ENCODE results near the gene ARSG. TPM values are rescaled to one million over a fixed set of nuclear protein-coding genes. Genes with fewer than 3 reads are reported as not detected.

ARSG gene
- total and polyA plus RNA-seq, 10 of the 15 experiments (the other 5 are each of a cell fraction or from before 2014, with no cell fraction given), result 2.9 to 13.5 (median 7.6) TPM

GRCh38 chr17:68382582-68383085 is 91.3 kb downstream of the ARSG start:
- FAIRE-seq (no peak), DNase-seq (ENCODE audit: low read depth, low spot score) (no peak), ATAC-seq (no peak)
- no peak overlapping the region for H3K9ac ChIP-seq (ENCODE audit: control insufficient read depth, insufficient read depth, low read length)
- CTCF ChIA-PET, result interaction anchor here (1.1 kb wide), 1 partner anchor 16 kb away, joined by 3 read pairs; no protein-coding TSS in a partner anchor
- no peaks in the 10 kb centered on the region for H3K36me3 ChIP-seq (ENCODE audit: control insufficient read depth in 2 of 2, insufficient read depth in 2 of 2, low read length in 1 of 2)
- no peaks in the 10 kb centered on the region for H3K9me3 ChIP-seq (replicated peaks; ENCODE audit: control insufficient read depth, insufficient read depth, low read length)
- H3K27me3 ChIP-seq (replicated peaks in 1 of 2; ENCODE audit: control insufficient read depth in 2 of 2, insufficient read depth in 2 of 2, low read length in 1 of 2), result no peaks in the 10 kb centered on the region; a peak in 1 of 4 replicates
- intact Hi-C loops (cut with micrococcal nuclease; ENCODE audit: unreplicated experiment) (no loop called here), in situ Hi-C loops (cut with MboI) (no loop called here)
- H3K79me2 ChIP-seq (ENCODE audit: control insufficient read depth, insufficient read depth, low read length), result no peaks in the 10 kb centered on the region
- POLR2A ChIA-PET, result no interaction called here
- 73% methylated on average over 3 of the region's 3 CpGs for WGBS (ENCODE audit: insufficient coverage, insufficient replicate concordance, low lambda C conversion rate, missing lambda C conversion rate)
- no peak overlapping the region for H3K27ac ChIP-seq (ENCODE audit: control insufficient read depth, insufficient read depth)
- no peak overlapping the region for H2AFZ ChIP-seq (ENCODE audit: control insufficient read depth, low read depth, low read length)
- BruUV-seq (replicated peaks), result no TSS peak
- no peaks in the 10 kb centered on the region for H3K4me1 ChIP-seq (ENCODE audit: control insufficient read depth, insufficient read depth, low read length)
- RAD21 ChIA-PET (ENCODE audit: unreplicated experiment), result no interaction called here
- no peak overlapping the region for H3K4me3 ChIP-seq
- H3K4me2 ChIP-seq (ENCODE audit: control insufficient read depth, insufficient read depth), result no peak overlapping the region
- SMC1A ChIA-PET (ENCODE audit: uncharacterized antibody, unreplicated experiment), result interaction anchor here (0.8 kb wide), 1 partner anchor 73 kb away, joined by 3 read pairs; no protein-coding TSS in a partner anchor
- no peaks in the 10 kb centered on the region for H4K20me1 ChIP-seq (ENCODE audit: control insufficient read depth, insufficient read depth)
- TF ChIP-seq BRCA1 (IDR thresholded peaks at IDR 0.05; ENCODE audit: low read depth, low read length) (no peak), RELB (IDR thresholded peaks at IDR 0.05; ENCODE audit: low read depth) (no peak), EZH2 (IDR thresholded peaks at IDR 0.05; ENCODE audit: borderline replicate concordance, control insufficient read depth, low read depth, low read length) (no peak), CEBPB (IDR thresholded peaks at IDR 0.05; ENCODE audit: borderline replicate concordance in 1 of 2, low read depth in 2 of 2, low read length in 2 of 2) (no peak), IRF3 (IDR thresholded peaks at IDR 0.05) (no peak), CBX3 (IDR thresholded peaks at IDR 0.05; ENCODE audit: borderline replicate concordance, low read depth) (no peak), ZNF384 (IDR thresholded peaks at IDR 0.05; ENCODE audit: borderline replicate concordance, low read depth, low read length) (no peak), CHD2 (IDR thresholded peaks at IDR 0.05; ENCODE audit: borderline replicate concordance, low read depth, low read length) (no peak), PBX3 (IDR thresholded peaks at IDR 0.05; ENCODE audit: insufficient replicate concordance, low read depth, low read length) (no peak), RAD21 (IDR thresholded peaks at IDR 0.05; ENCODE audit: insufficient read depth, low read depth, low read length) (no peak), KDM1A (IDR thresholded peaks at IDR 0.05; ENCODE audit: borderline replicate concordance) (no peak), POLR2A (IDR thresholded peaks at IDR 0.05; ENCODE audit: low read depth, low read length) (no peak), KLF5 (IDR thresholded peaks at IDR 0.05; ENCODE audit: partially characterized antibody) (no peak)
- TF ChIP-seq, protein P1, sequence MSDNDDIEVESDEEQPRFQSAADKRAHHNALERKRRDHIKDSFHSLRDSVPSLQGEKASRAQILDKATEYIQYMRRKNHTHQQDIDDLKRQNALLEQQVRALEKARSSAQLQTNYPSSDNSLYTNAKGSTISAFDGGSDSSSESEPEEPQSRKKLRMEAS (IDR thresholded peaks at IDR 0.05; ENCODE audit: low read depth, low read length), result no peak
- TF ChIP-seq, protein P2, sequence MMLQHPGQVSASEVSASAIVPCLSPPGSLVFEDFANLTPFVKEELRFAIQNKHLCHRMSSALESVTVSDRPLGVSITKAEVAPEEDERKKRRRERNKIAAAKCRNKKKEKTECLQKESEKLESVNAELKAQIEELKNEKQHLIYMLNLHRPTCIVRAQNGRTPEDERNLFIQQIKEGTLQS (IDR thresholded peaks at IDR 0.05; ENCODE audit: borderline replicate concordance, extremely low read depth, low read depth, low read length), result no peak
